HG03159 (cell line): Measurements from ENCODE around the gene TACSTD2.
"Not testable (repeated sequence)": the region's sequence is repeated elsewhere in the genome, so short reads cannot be mapped to it uniquely, and the experiment has no call there.

Source experiments
- ATAC-seq: cut with Tn5 transposase; IDR thresholded peaks from one replicate; pipeline ENCODE4 v1.9.1; 2021; ENCODE audit warnings: mild to moderate bottlenecking, moderate library complexity; ENCODE audit not compliant: unreplicated experiment

Gene TACSTD2

GRCh38 chr1:58588396-58588795 is 11.3 kb upstream of the TACSTD2 start:
- ATAC-seq: no peak

DNA sequence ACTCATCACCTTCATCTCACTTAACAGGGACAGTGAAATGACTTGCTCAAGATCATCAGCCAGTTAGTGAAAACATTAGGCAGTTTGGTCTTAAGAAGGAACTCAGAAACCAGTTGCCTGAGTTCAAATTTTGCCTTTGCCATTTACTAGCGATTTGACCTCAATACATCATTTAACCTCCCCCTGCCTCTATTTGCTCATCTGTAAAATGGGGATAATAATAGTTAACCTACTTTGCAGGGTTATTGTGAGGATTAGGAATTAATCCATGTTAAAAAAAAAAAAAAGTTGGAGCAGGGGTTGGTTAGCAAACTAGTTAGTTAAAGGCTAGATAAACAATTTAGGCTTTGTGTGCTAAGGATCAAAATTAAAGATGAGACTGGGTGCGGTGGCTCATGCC is 10.6 kb upstream of the TACSTD2 start:
- no peak for ATAC-seq

DNA sequence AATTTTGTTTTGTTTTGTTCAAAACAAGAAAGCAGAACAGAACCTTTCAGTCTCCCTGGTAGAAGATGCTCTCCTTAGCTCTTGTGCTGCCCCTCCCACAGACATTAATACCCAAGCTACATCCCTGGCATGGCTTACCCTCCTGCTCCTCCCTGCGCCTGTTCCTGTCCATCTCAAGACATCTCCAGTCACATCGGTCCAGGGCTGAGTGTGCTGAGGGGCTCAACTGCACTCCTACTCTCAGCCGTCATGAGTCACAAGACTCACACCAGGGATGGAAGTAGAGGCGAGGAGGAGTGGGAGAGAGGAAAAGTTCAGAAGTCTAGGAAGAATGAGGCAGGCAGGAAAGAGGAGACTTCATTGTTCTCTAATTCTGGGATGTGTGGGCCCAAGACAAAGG is 9.2 kb upstream of the TACSTD2 start:
- no peak for ATAC-seq

DNA sequence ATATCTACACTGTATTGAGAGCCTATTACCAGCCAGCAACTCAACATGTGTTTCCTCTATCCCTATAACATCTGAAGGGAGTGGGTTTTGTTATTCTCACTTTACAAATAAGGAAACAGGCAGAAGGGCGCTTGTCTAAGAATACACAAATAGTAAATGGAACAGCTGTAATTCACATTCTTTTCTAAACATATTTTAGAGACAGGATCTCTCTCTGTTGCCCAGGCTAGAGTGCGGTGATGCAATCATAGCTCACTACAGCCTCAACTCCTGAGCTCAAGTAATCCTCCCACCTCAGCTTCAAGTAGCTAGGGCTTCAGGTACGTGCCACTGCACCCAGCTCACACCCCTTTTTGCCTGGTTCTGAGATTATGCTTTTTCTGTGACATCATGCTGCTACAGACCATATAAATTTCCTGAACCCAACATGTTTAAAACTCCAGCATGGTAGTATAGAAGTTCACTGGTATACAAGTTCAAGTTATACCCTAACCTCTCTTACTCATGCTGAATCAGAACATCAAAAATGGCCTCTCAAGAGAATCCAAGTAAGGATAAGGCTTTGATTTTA is 8.6 kb upstream of the TACSTD2 start:
- ATAC-seq: no peak

- ATAC-seq: no peak
Measured at GRCh38 chr1:58585166-58585565, 8.1 kb upstream of the TACSTD2 start.

DNA sequence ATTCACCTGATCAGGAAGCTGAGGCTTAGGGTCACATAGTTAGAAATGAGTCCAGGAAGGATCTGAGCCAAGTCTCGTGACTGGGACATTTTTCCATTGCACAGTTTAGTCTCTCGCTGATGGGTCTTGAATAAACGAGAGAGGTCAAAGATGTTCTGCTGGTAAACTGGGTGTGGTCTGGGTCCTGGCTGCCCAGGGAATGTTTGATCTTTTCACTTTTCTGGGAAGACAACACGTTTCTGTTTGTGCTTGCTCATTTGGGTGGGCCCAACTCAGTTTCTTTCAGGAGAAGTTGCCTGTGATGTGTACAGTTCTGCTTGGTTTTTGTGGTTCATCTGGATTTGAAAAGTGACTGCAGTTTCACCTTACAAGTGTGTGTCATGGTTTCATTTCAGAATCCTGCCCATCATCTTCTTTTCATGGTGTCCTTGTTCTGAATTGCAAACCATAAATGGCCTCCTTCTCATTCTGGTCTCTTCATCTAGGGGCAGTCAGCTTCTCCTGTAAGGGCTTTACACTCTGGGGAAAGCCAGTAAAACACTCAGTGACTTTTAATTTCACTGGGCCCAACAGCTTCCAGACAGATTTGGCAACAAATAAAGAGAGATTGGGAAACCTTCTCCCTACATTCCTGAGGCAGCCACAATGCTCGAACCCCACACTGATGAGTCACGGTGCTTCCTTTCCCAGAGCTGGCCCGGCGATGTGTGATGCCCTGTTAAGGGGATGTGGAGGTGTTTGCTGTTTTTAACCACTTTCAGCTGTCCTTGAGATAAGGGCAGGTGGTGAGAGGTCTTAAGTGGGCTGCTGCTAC is 7.2 kb upstream of the TACSTD2 start:
- ATAC-seq: peak; percentile 71

- no peak for ATAC-seq
Measured at GRCh38 chr1:58583496-58583895, 6.4 kb upstream of the TACSTD2 start.

DNA sequence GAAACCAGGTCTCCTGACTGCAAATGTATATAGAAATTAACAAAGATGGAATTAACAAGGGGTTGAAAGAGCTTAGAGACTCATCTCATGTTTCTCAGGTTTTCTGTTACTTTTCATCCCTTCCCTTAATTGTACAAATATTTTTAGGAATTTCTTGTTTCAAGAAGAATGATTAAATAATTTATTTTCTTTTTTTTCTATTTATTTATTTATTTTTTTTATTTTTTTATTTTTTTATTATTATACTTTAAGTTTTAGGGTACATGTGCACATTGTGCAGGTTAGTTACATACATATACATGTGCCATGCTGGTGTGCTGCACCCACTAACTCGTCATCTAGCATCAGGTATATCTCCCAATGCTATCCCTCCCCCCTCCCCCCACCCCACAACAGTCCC is 5.1 kb upstream of the TACSTD2 start:
- not testable (repeated sequence) for ATAC-seq

DNA sequence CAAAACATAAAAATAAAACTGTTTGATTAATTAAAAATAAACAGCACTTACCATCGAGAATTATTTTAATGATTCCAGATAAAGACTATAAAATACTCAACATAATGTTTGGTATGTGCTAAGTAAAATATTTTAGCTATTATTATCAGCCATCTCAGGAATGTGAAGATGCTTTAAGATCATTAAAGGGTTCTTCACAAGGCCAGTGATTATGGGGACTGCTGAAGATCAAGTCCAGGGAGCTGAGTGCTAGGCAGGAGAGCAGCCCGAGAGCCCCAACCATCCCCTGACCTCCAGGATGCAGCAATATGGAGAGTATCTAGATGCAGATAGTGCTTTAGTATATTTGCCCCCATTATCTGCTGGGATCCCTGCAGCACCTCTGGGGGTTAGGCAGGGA is 4.6 kb upstream of the TACSTD2 start:
- ATAC-seq: no peak

DNA sequence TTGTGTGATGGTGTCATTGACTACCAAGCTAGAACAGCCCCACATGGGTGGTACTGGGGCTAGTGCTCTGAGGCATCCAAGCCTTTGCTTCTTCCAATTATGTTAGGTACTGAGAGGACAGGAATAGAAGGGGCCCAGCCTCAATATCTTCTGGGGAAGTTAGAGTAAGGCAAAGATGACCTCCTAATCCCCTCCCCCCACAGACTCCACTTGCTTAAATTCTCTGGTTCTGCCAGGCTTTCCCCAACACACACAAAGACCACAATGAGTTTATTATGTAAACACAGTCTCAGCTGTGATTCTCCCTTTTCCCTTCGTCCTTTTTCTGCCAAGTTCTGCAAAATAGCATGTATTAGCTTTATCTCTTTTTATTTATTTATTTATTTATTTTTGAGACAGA is 3.1 kb upstream of the TACSTD2 start:
- no peak for ATAC-seq

DNA sequence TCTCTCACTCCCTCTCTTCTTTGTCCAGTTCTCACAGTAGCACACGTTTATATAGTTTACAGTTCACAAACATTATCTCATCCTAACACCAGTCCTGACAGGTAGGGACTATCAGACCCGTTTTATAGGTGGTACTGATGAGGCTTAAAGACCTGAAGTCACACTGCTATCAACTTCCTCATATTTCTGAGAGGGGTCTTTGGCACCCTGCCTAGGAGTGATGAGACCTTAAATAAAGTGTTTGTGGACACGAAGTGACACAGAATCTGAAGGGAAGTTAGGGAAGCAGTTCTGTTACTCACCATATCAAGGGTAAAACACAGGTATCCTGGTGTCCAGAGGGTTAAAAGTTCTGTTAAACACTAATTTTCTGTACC is 590 bp upstream of the TACSTD2 start:
- no peak for ATAC-seq

- no peak for ATAC-seq
Measured at GRCh38 chr1:58576325-58576726, 726 bp downstream of the TACSTD2 start.

DNA sequence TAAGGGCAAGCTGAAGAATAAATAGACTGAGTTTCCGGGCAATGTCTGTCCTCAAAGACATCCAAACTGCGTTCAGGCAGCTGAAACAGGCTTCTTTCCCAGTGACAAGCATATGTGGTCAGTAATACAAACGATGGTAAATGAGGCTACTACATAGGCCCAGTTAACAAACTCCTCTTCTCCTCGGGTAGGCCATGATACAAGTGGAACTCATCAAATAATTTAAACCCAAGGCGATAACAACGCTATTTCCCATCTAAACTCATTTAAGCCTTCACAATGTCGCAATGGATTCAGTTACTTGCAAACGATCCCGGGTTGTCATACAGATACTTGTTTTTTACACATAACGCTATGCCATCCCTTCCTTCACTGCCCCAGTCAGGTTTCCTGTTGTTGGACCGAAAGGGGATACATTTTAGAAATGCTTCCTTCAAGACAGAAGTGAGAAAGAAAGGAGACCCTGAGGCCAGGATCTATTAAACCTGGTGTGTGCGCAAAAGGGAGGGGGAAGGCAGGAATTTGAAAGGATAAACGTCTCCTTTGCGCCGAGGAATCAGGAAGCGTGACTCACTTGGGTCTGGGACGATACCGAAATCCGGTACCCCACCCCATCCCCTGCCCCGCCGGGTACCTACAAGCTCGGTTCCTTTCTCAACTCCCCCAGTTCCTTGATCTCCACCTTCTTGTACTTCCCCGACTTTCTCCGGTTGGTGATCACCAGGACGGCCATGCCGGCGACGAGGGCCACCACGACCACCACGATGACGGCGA is 1.3 kb downstream of the TACSTD2 start:
- ATAC-seq: no peak

- no peak for ATAC-seq
Measured at GRCh38 chr1:58574816-58575215, 2.2 kb downstream of the TACSTD2 start.

DNA sequence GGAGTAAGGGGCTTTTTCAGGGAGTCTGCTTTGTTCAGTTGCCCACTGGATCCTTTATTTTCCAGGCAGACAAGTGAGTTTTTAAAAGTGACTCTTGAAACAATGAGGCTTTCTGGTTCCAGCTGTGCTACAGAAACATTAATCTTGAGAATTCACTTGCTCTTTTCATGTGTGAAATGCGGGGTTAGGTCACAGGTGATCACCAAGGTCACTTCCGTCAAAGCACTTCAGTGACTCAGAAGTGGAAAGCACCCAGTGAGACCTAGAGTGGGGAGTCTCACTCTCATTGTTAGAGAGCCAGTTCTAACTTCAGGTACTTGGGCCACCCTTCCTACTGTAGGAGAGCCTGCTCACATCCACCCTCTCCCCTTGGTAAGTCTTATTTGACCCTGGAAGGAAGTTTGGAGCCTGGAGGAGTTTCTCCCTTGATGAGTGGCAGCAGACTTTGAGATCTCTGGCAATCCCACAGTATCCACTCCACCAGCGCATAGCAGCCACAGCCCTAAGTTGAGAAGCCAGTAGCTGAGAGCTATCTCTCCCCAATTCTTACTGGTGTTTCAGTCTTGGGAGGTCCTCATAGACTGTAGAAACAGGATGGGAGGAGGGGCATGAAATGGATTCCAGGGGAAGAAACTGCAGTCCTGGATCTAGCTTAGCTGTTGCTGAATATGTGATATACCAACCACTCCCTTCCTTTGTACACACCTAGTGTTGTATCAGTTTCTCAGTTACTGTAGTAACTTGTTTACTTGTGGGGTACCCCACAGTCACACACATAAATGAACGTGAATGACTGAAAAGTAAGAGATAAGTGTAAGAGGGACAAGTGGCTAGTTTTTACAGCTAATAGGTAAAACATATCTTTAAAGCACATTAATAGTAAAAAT is 3.1 kb downstream of the TACSTD2 start:
- peak; percentile 98 for ATAC-seq

DNA sequence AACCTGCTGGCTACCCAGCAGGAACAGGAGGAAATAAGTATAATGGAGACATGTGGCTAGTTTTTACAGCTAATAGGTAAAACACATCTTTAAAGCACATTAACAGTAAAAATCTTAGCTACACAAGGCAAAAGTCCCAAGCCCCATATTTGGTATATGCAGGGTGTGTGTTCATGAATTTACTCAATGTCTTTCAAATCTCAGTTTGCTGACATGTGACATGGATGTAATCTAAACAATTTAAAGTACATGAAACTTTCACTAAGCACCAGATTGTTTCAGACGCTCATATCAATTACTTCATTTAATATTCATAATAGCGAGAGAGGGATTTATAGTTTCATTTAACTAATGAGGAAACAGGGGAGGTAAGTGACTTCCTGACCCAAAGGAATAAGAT is 3.9 kb downstream of the TACSTD2 start:
- ATAC-seq: no peak

- no peak for ATAC-seq
Measured at GRCh38 chr1:58572690-58573089, 4.4 kb downstream of the TACSTD2 start.

DNA sequence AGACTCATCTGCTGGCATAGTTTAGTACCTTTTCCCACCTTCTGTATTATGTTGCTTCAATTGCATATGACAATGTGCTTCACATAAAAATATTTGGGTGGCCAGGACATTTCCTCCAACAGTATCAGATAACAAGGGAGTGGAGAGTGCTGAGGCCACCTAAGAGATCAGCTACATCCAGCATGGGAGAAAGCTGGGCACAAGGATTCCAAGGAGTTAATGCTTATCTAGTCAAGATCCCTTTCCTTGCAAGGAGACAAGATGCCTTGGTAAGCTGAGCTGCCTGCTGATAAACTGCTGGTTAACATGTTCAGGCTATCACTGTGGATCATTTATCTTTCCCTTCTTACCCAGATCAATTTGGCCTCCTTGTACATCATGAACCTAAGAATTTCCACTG is 5.4 kb downstream of the TACSTD2 start:
- ATAC-seq: no peak

DNA sequence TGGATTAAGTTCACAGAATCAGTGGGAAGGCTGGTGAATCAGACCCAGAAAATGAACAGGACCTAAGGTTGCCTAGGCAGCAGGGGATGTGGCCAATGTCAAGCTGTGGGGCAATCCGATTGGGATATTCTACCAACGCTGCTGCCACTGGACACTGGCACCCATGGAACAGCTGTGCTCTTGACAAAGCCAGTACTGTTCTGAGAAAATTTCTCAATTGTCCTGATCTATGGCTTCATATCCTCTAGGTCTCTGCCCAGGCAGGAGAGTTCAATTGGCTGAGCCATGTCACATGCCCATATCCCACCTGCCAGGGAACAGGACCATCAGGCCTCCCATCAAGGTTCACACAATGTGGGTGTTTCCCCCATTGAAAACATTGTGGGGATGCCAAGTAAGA is 6.2 kb downstream of the TACSTD2 start:
- ATAC-seq: no peak

DNA sequence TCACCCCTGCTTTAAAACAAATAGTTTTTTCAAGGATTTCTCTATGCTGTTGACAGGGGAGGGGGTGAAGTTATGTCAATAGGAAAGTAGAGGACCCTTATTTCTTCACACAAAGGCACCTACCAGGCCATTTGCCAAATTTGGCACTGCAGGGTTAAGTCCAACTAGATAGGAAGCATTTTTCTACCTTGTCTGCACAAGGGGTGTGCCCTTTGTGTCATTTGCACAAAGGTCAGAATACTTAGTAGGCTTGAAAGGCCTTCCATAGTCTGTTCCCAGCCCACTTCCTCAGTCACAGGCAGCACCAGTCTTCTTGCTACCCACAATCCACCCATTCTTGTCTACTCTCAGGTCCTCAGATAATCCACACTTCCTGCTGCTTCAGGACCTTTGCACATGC is 7.0 kb downstream of the TACSTD2 start:
- ATAC-seq: no peak

- no peak for ATAC-seq
Measured at GRCh38 chr1:58568911-58569310, 8.1 kb downstream of the TACSTD2 start.
